Spleen (tissue), 11 donors: Measurements from ENCODE around the gene RDH12. TPM values are rescaled to one million over a fixed set of nuclear protein-coding genes. Genes with fewer than 3 reads are reported as not detected.

ENCODE experiments used
- DNase-seq: peaks from one replicate; pipeline ENCODE4 v3.0.0-alpha.2; 2020
- H3K27ac ChIP-seq, 8 donors: fragments of 200-600 bp; sonication (generic) in 7 of 8; 1 replicate in 4 of 8; 2 replicates in 4 of 8; pipeline versions ENCODE4 v1.5.0 to v1.8.0; 2016 to 2021; ENCODE audit warnings: inconsistent platforms in 4 of 8, mild to moderate bottlenecking in 4 of 8, moderate library complexity in 1 of 8
- H3K27me3 ChIP-seq, 7 donors: fragments of 200-600 bp; sonication (generic) in 6 of 7; replicated peaks in 1 of 7; 1 replicate in 4 of 7; 2 replicates in 3 of 7; pipeline versions ENCODE4 v1.5.0 to v1.8.0; 2016 to 2021; ENCODE audit warnings: inconsistent platforms in 3 of 7, mild to moderate bottlenecking in 1 of 7
- H3K36me3 ChIP-seq, 6 donors: fragments of 200-600 bp; sonication (generic) in 5 of 6; 1 replicate in 4 of 6; 2 replicates in 2 of 6; pipeline versions ENCODE4 v1.5.0 to v1.8.0; 2016 to 2021; ENCODE audit warnings: inconsistent platforms in 2 of 6
- H3K4me1 ChIP-seq, 6 donors: fragments of 200-600 bp; sonication (generic) in 5 of 6; 1 replicate in 3 of 6; 2 replicates in 3 of 6; pipeline versions ENCODE4 v1.5.0 to v1.8.0; 2016 to 2021; ENCODE audit warnings: inconsistent platforms in 3 of 6
- H3K4me3 ChIP-seq, 8 donors: fragments of 200-600 bp; sonication (generic) in 7 of 8; 1 replicate in 4 of 8; 2 replicates in 4 of 8; pipeline versions ENCODE4 v1.5.0 to v1.8.0; 2016 to 2021; ENCODE audit warnings: inconsistent platforms in 4 of 8, mild to moderate bottlenecking in 4 of 8, moderate library complexity in 2 of 8
- H3K9me3 ChIP-seq, 8 donors: fragments of 200-600 bp; sonication (generic) in 7 of 8; 1 replicate in 4 of 8; 2 replicates in 4 of 8; pipeline versions ENCODE4 v1.5.0 to v1.8.0; 2016 to 2021; ENCODE audit warnings: inconsistent platforms in 4 of 8
- CTCF ChIP-seq, 11 experiments: fragments of 200-600 bp in 7 of 11; fragments of 450-650 bp in 4 of 11; sonication (generic) in 4 of 11; IDR thresholded peaks in 8 of 11; conservative IDR thresholded peaks in 3 of 11; 1 replicate in 7 of 11; 2 replicates in 4 of 11; pipeline versions ENCODE4 v1.4.0 to v1.8.0; 2016 to 2021; ENCODE audit warnings: antibody characterized with exemption in 11 of 11, inconsistent platforms in 4 of 11, mild to moderate bottlenecking in 1 of 11
- POLR2A ChIP-seq, 3 donors: fragments of 450-650 bp; IDR thresholded peaks; one replicate each; pipeline ENCODE4 v1.5.1; 2017; ENCODE audit warnings: antibody characterized with exemption in 3 of 3, mild to moderate bottlenecking in 1 of 3
- POLR2AphosphoS5 ChIP-seq, 3 donors: sonication (generic); formaldehyde crosslinking; IDR thresholded peaks; one replicate each; pipeline ENCODE4 v1.5.1; 2017; ENCODE audit warnings: antibody characterized with exemption in 3 of 3
- WGBS, 5 donors: extraction: QIAGEN DNeasy Blood & Tissue Kit in 3 of 5; methylation state at CpG; one replicate each; pipeline versions ENCODE4 v1.1.5 to v1.1.7; 2013 to 2018; 5-methylcytosine and 5-hydroxymethylcytosine counted together
- intact Hi-C: fragments of 100-400 bp; cut with DNase I; formaldehyde crosslinking; loops from one replicate; pipeline ENCODE4 v1.15.0; 2023; ENCODE audit warnings: low total_unique reads
- polyA plus RNA-seq, 3 donors: library from polyadenylated mRNA; stranded (reverse); fragments of 200-250 nt; gene quantifications; one replicate each; pipeline ENCODE4 v1.2.1, GENCODE V29; 2013
- total RNA-seq, 7 donors: library from RNA; depleted of rRNA in 3 of 7; stranded (reverse); fragments of >200 nt in 3 of 7; fragmentation: NEBNext Ultra II Directional in 4 of 7; extraction: Animal tissue kit (Norgen Biotek cat#: 25700) in 4 of 7; gene quantifications; one replicate each; pipeline versions ENCODE4 v1.1.0 to v1.2.1, GENCODE V29; 2016 to 2021
- donor health status: healthy with polysubstance abuse.
- donor health status: DM: no; HTN: no; CAD: no; lungs with moderate emphysema.
- donor health status: DM: no; HTN: no; CAD: no.
- donor health status: Bipolar disorder and iron deficiency.
- donor health status: healthy.
- donor health status: DM: no; HTN: no; CAD: no.
- donor health status: DM: yes; HTN: yes; CAD: no.

RDH12 gene
- total and polyA plus RNA-seq, 10 donors: 0.08 to 0.10 TPM; not detected in 8

- H3K27ac ChIP-seq: no peak overlapping the region
- intact Hi-C loops: no loop called here
- TF ChIP-seq POLR2AphosphoS5 (IDR thresholded peaks at IDR 0.05) (no peak), POLR2A (IDR thresholded peaks at IDR 0.05) (no peak), CTCF (IDR thresholded peaks at IDR 0.05 in 8 of 11, conservative IDR thresholded peaks at IDR 0.05 in 3 of 11) (no peak)
- no peak overlapping the region for H3K4me3 ChIP-seq
- no peaks in the 10 kb centered on the region for H3K4me1 ChIP-seq
- no peaks in the 10 kb centered on the region for H3K9me3 ChIP-seq
- peaks cover 15 to 100% (median 96%) of the 10 kb centered on the region in 6 donors for H3K36me3 ChIP-seq
- WGBS, 5 donors: 94 to 97% (median 96%) methylated on average over 5 of the region's 5 CpGs
- DNase-seq: no peak
- no peaks in the 10 kb centered on the region for H3K27me3 ChIP-seq
These were observed 72.2 kb downstream of the RDH12 start for GRCh38 chr14:67773844-67774377.

GRCh38 chr14:67776653-67777322 lies 75.1 kb downstream of the RDH12 start:
- no peaks in the 10 kb centered on the region for H3K9me3 ChIP-seq
- no peak for DNase-seq
- H3K4me1 ChIP-seq: no peaks in the 10 kb centered on the region
- H3K36me3 ChIP-seq: peaks cover 12 to 100% (median 98%) of the 10 kb centered on the region in 6 donors
- WGBS, 5 donors: 71 to 95% (median 91%) methylated on average over 4 of the region's 4 CpGs
- no peak overlapping the region for H3K4me3 ChIP-seq
- intact Hi-C loops: no loop called here
- no peak for TF ChIP-seq POLR2AphosphoS5 (IDR thresholded peaks at IDR 0.05)
- no peak for TF ChIP-seq CTCF (IDR thresholded peaks at IDR 0.05 in 8 of 11, conservative IDR thresholded peaks at IDR 0.05 in 3 of 11)
- TF ChIP-seq POLR2A (IDR thresholded peaks at IDR 0.05): no peak
- no peak overlapping the region for H3K27ac ChIP-seq
- no peaks in the 10 kb centered on the region for H3K27me3 ChIP-seq

- H3K27ac ChIP-seq: no peak overlapping the region
- no peak for TF ChIP-seq POLR2A (IDR thresholded peaks at IDR 0.05)
- TF ChIP-seq POLR2AphosphoS5 (IDR thresholded peaks at IDR 0.05): no peak
- no peak for TF ChIP-seq CTCF (IDR thresholded peaks at IDR 0.05 in 8 of 11, conservative IDR thresholded peaks at IDR 0.05 in 3 of 11)
- H3K27me3 ChIP-seq: no peaks in the 10 kb centered on the region
- peaks cover 20 to 100% (median 98%) of the 10 kb centered on the region in 6 donors for H3K36me3 ChIP-seq
- no peak overlapping the region for H3K4me3 ChIP-seq
- 38 to 82% (median 63%) methylated on average over 1 of the region's 1 CpG for WGBS, 5 donors
- no peaks in the 10 kb centered on the region for H3K4me1 ChIP-seq
- no peaks in the 10 kb centered on the region for H3K9me3 ChIP-seq
- intact Hi-C loops: no loop called here
- no peak for DNase-seq
These were observed 77.1 kb downstream of the RDH12 start for GRCh38 chr14:67778792-67779191.

GRCh38 chr14:67782090-67782489 lies 80.4 kb downstream of the RDH12 start:
- intact Hi-C loops: no loop called here
- WGBS, 5 donors: 32 to 88% (median 80%) methylated on average over 3 of the region's 3 CpGs

More at GRCh38 chr14:67782090-67782489, 80.4 kb downstream of the RDH12 start:
- Histone ChIP-seq H3K36me3 (peaks cover 11 to 100% (median 98%) of the 10 kb centered on the region in 6 donors), H3K4me3 (no peak overlapping the region), H3K27me3 (no peaks in the 10 kb centered on the region), H3K27ac (no peak overlapping the region), H3K4me1 (no peaks in the 10 kb centered on the region), H3K9me3 (no peaks in the 10 kb centered on the region)
- TF ChIP-seq CTCF (IDR thresholded peaks at IDR 0.05 in 8 of 11, conservative IDR thresholded peaks at IDR 0.05 in 3 of 11) (no peak), POLR2AphosphoS5 (IDR thresholded peaks at IDR 0.05) (no peak), POLR2A (IDR thresholded peaks at IDR 0.05) (no peak)
- no peak for DNase-seq
